Mesendoderm (in vitro differentiated cells): ENCODE results near the gene EIF2AK2.
A peak's percentile ranks its signal among the peaks of the same experiment; 100 is the strongest.

ENCODE experiments used
- DNase-seq: peaks from one replicate; pipeline ENCODE4 v3.0.0; 2013
- H2AK5ac ChIP-seq: 2 replicates; pipeline ENCODE4 v1.6.1; 2013; ENCODE audit warnings: low read length, inconsistent platforms
- H2BK120ac ChIP-seq: 2 replicates; pipeline ENCODE4 v1.6.1; 2013; ENCODE audit warnings: low read depth, mild to moderate bottlenecking, low read length, moderate library complexity, mixed read lengths
- H2BK15ac ChIP-seq: replicated peaks from 2 replicates; pipeline ENCODE4 v1.6.1; 2013; ENCODE audit warnings: low read depth, mild to moderate bottlenecking, moderate library complexity
- H2BK5ac ChIP-seq: 2 replicates; pipeline ENCODE4 v1.6.1; 2013; ENCODE audit warnings: low read length, inconsistent platforms
- H3K18ac ChIP-seq: 2 replicates; pipeline ENCODE4 v1.6.1; 2013; ENCODE audit warnings: mild to moderate bottlenecking, low read length, mixed read lengths
- H3K23ac ChIP-seq: one replicate; pipeline ENCODE4 v1.6.1; 2013; ENCODE audit warnings: low read length
- H3K27ac ChIP-seq: 2 replicates; pipeline ENCODE4 v1.5.1; 2013; ENCODE audit warnings: low read depth, mild to moderate bottlenecking, inconsistent platforms, low read length, moderate library complexity
- H3K27me3 ChIP-seq: 2 replicates; pipeline ENCODE4 v1.6.1; 2013; ENCODE audit warnings: low read length, control low read depth, mild to moderate bottlenecking, inconsistent platforms; ENCODE audit not compliant: insufficient read depth, poor library complexity
- H3K36me3 ChIP-seq: 2 replicates; pipeline ENCODE4 v1.6.1; 2013; ENCODE audit warnings: low read length, inconsistent platforms; ENCODE audit not compliant: control insufficient read depth, insufficient read depth
- H3K4ac ChIP-seq: one replicate; pipeline ENCODE4 v1.6.1; 2013; ENCODE audit warnings: low read depth, mild to moderate bottlenecking, low read length, moderate library complexity
- H3K4me1 ChIP-seq: 2 replicates; pipeline ENCODE4 v1.6.1; 2013; ENCODE audit warnings: low read depth, low read length, inconsistent platforms; ENCODE audit not compliant: control insufficient read depth
- H3K4me2 ChIP-seq: 2 replicates; pipeline ENCODE4 v1.6.1; 2013; ENCODE audit warnings: low read length
- H3K4me3 ChIP-seq: 2 replicates; pipeline ENCODE4 v1.5.1; 2013; ENCODE audit warnings: mild to moderate bottlenecking, low read length
- H3K56ac ChIP-seq: one replicate; pipeline ENCODE4 v1.6.1; 2013; ENCODE audit warnings: low read length
- H3K79me1 ChIP-seq: 2 replicates; pipeline ENCODE4 v1.6.1; 2013; ENCODE audit warnings: low read length, inconsistent platforms
- H3K79me2 ChIP-seq: 2 replicates; pipeline ENCODE4 v1.6.1; 2013; ENCODE audit warnings: mild to moderate bottlenecking, low read length; ENCODE audit not compliant: control insufficient read depth, insufficient read depth
- H3K9ac ChIP-seq: 2 replicates; pipeline ENCODE4 v1.6.1; 2013; ENCODE audit warnings: low read length, inconsistent platforms
- H4K5ac ChIP-seq: one replicate; pipeline ENCODE4 v1.6.1; 2013; ENCODE audit warnings: low read length
- H4K8ac ChIP-seq: one replicate; pipeline ENCODE4 v1.6.1; 2013; ENCODE audit warnings: low read depth, mild to moderate bottlenecking, control low read depth, low read length, moderate library complexity
- WGBS: extraction: QIAGEN DNeasy Blood & Tissue Kit; methylation state at CpG from one replicate; pipeline ENCODE4 v1.1.7; 2013; ENCODE audit warnings: low lambda C conversion rate, missing lambda C conversion rate; ENCODE audit not compliant: insufficient coverage; ENCODE audit errors: extremely low coverage; 5-methylcytosine and 5-hydroxymethylcytosine counted together

The EIF2AK2 gene

DNA sequence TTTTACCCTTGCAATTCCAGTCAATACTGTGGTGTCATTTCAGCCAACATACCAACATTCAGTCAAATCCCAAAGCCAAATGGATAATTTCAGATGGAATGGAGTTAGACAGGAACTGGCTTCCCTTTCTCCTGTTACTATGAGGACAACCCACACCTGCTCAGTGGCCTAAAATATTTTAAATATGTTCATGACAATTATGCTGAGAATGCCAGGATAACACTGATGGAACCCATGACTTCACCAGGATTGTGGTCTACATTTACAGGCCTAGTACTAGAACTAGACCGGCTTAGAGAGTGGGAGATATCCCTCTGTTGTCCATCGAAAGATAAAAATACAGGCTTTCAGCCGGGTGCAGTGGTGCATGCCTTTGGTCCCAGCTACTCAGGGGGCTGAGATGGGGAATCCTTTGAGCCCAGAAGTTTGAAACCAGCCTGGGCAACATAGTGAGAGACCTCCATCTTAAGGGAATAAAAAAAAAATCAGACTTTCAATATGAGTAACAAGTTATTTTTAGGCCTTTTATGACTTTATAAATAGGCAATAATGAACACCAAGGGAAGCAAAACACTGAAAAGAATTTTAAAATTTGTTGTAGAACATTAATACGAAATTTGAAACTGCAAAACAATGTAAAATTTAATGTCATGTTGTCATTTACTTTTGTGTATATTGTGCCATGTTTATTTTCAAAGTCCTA lies 58.2 kb downstream of the EIF2AK2 start:
- Histone ChIP-seq H2BK15ac (no peak overlapping the region), H3K27ac (no peak overlapping the region), H3K56ac (no peak overlapping the region), H2BK5ac (no peak overlapping the region), H4K5ac (no peak overlapping the region), H4K8ac (no peak overlapping the region), H2AK5ac (no peak overlapping the region), H3K4me1 (no peaks in the 10 kb centered on the region), H3K79me2 (no peaks in the 10 kb centered on the region), H3K9ac (no peak overlapping the region), H3K79me1 (no peaks in the 10 kb centered on the region), H2BK120ac (no peak overlapping the region), H3K27me3 (no peaks in the 10 kb centered on the region), H3K4ac (no peak overlapping the region), H3K18ac (no peak overlapping the region), H3K4me2 (no peak overlapping the region), H3K4me3 (no peak overlapping the region), H3K36me3 (no peaks in the 10 kb centered on the region), H3K23ac (no peak overlapping the region)
- DNase-seq = no peak
- no CpG with 5 or more reads among the region's 4 CpGs for WGBS

DNA sequence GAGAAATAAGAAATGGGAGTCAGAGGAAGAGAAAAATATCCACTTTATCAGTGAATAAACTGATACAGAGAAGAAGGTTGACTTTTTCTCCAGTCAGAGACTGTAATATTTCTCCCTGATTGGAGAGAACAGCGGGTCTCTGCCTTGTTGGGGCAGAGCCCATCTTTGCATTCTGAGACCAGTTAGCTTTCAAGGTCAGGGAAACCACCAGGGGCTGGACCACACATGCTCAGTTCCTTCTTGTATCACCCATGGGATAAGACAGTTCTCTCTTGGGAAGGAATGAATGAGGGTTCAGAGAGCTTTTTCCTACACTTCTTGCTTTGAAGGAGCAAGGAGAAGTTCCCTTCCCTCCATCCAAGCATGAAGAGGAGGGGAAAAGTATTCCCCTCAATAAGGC lies 60.2 kb downstream of the EIF2AK2 start:
- Histone ChIP-seq H3K27ac (no peak overlapping the region), H2AK5ac (no peak overlapping the region), H3K36me3 (no peaks in the 10 kb centered on the region), H3K4ac (no peak overlapping the region), H3K79me2 (no peaks in the 10 kb centered on the region), H3K56ac (no peak overlapping the region), H2BK120ac (no peak overlapping the region), H3K4me1 (no peaks in the 10 kb centered on the region), H3K27me3 (no peaks in the 10 kb centered on the region), H2BK5ac (no peak overlapping the region), H3K23ac (no peak overlapping the region), H3K18ac (no peak overlapping the region), H3K79me1 (no peaks in the 10 kb centered on the region), H3K4me2 (no peak overlapping the region), H3K9ac (no peak overlapping the region), H4K8ac (no peak overlapping the region), H3K4me3 (no peak overlapping the region), H4K5ac (no peak overlapping the region), H2BK15ac (no peak overlapping the region)
- no peak for DNase-seq
- WGBS = no CpG with 5 or more reads among the region's 1 CpG

DNA sequence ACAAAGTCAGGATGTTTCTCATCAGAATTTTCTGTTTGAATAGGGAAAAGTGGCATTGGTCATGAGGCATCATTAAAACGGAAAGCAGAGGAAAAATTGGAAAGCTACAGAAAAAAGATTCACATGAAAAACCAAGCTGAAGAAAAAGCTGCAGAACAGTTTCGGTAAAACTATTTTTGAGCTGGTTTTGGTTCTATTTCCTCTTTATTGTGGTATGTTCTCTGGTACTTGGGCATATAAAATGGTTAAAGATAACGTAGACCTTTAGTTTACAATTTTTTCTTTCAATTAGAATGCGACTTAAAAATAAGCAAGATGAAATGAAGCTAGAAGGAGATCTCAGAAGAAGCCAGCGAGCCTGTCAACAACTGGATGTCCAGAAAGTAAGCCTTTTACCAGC lies 64.9 kb downstream of the EIF2AK2 start:
- Histone ChIP-seq H4K8ac (no peak overlapping the region), H3K36me3 (no peaks in the 10 kb centered on the region), H3K79me1 (no peaks in the 10 kb centered on the region), H2BK15ac (no peak overlapping the region), H3K4me2 (no peak overlapping the region), H3K4me3 (no peak overlapping the region), H3K18ac (no peak overlapping the region), H3K4ac (no peak overlapping the region), H3K79me2 (no peaks in the 10 kb centered on the region), H3K4me1 (no peaks in the 10 kb centered on the region), H4K5ac (no peak overlapping the region), H3K56ac (no peak overlapping the region), H3K27me3 (no peaks in the 10 kb centered on the region), H3K9ac (no peak overlapping the region), H2BK5ac (no peak overlapping the region), H3K23ac (no peak overlapping the region), H3K27ac (no peak overlapping the region), H2BK120ac (no peak overlapping the region), H2AK5ac (no peak overlapping the region)
- WGBS = no CpG with 5 or more reads among the region's 5 CpGs
- DNase-seq = no peak

DNA sequence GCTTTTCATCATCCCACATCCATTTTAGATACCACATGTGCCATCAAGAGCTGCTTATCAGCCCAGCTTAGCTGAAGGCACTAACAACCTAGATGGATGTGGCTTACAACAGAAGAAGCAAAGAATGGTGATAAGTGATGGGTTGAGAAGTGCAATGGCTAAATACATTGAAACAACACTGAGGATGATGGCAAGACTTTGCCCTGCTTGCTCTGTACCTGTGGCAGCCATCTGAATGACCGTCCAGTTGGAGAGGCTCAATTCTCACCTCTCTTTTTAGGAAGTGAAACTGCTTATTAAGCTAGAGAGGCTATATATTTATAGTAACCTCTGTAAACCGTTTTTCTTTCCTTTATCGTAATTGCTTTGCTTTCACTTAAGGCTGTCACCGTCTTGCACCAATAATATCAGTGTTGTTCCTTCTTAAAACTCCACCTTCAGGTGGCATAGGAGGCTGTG lies 66.7 kb downstream of the EIF2AK2 start:
- H2BK15ac ChIP-seq = no peak overlapping the region
- no peak overlapping the region for H3K18ac ChIP-seq
- no peak overlapping the region for H4K5ac ChIP-seq
- no peaks in the 10 kb centered on the region for H3K27me3 ChIP-seq
- no peak overlapping the region for H3K9ac ChIP-seq
- no peak overlapping the region for H3K4me2 ChIP-seq
- H3K4me1 ChIP-seq = no peaks in the 10 kb centered on the region
- H3K79me1 ChIP-seq = no peaks in the 10 kb centered on the region
- no peak overlapping the region for H2AK5ac ChIP-seq
- no CpG with 5 or more reads among the region's 4 CpGs for WGBS
- H3K23ac ChIP-seq = no peak overlapping the region
- H3K4ac ChIP-seq = no peak overlapping the region
- no peak overlapping the region for H4K8ac ChIP-seq
- H2BK120ac ChIP-seq = no peak overlapping the region
- no peak overlapping the region for H3K56ac ChIP-seq
- DNase-seq = no peak
- H3K79me2 ChIP-seq = no peaks in the 10 kb centered on the region
- H3K27ac ChIP-seq = no peak overlapping the region
- H3K4me3 ChIP-seq = no peak overlapping the region
- no peak overlapping the region for H2BK5ac ChIP-seq
- H3K36me3 ChIP-seq = no peaks in the 10 kb centered on the region

DNA sequence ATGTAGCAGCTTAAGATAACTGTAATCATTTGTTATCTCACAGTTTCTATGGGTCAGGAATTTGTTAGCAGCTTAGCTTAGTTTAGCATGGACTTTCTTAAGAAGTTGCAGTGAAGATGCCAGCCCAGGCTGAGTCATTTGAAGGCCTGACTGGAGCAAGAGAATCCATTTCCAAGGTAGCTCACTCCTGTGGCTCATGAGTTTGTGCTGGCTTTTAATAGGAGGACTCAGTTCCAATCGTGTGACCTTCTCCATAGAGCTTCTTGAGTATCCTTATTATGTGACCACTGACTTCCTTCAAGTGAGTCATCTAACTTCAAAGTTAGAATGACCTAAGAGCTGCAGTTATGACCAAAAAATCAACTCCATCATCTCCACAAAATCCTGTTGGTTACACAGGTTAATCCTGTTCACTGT lies 71.0 kb downstream of the EIF2AK2 start:
- Histone ChIP-seq H2AK5ac (no peak overlapping the region), H3K4me1 (no peaks in the 10 kb centered on the region), H4K5ac (no peak overlapping the region), H3K4me3 (no peak overlapping the region), H3K4ac (no peak overlapping the region), H3K36me3 (no peaks in the 10 kb centered on the region), H3K9ac (no peak overlapping the region), H3K79me2 (no peaks in the 10 kb centered on the region), H3K23ac (no peak overlapping the region), H2BK120ac (no peak overlapping the region), H2BK15ac (no peak overlapping the region), H4K8ac (no peak overlapping the region), H3K27me3 (no peaks in the 10 kb centered on the region), H3K18ac (no peak overlapping the region), H3K27ac (no peak overlapping the region), H2BK5ac (peak overlapping the region; percentile 16), H3K79me1 (no peaks in the 10 kb centered on the region), H3K56ac (peak overlapping the region; percentile 9), H3K4me2 (no peak overlapping the region)
- peak; percentile 92 for DNase-seq
- WGBS = no CpG with 5 or more reads among the region's 1 CpG

DNA sequence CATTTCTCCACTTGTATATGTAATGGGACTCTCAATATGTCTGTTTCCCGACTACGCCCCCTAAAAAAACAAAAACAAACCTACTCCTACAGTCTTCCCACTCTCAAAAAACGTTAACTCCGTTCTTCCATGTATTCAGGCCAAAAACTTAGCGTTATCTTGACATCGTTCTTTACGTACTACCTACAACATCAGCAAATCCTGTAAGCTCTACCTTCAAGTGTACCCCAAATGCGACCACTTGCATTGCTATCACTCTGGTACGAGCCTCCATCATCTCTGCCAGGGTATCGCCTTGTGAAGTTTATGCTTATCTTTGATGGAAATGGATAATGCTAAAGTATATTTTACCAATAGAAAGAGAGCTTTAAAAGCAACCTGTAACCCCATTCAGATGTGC lies 72.0 kb downstream of the EIF2AK2 start:
- H3K27ac ChIP-seq = no peak overlapping the region
- no CpG with 5 or more reads among the region's 10 CpGs for WGBS
- no peaks in the 10 kb centered on the region for H3K79me1 ChIP-seq

More for the DNA sequence above, 72.0 kb downstream of the EIF2AK2 start:
- H4K8ac ChIP-seq = no peak overlapping the region
- DNase-seq = peak; percentile 28
- no peak overlapping the region for H2BK120ac ChIP-seq
- H3K79me2 ChIP-seq = no peaks in the 10 kb centered on the region
- peak overlapping the region; percentile 88 for H3K4me3 ChIP-seq
- no peaks in the 10 kb centered on the region for H3K27me3 ChIP-seq
- no peak overlapping the region for H3K18ac ChIP-seq
- peak overlapping the region; percentile 48 for H2BK5ac ChIP-seq
- H3K36me3 ChIP-seq = no peaks in the 10 kb centered on the region
- H4K5ac ChIP-seq = no peak overlapping the region
- peak overlapping the region; percentile 8 for H2AK5ac ChIP-seq
- H3K9ac ChIP-seq = peak overlapping the region; percentile 82
- H3K4me2 ChIP-seq = peak overlapping the region; percentile 96
- H3K4me1 ChIP-seq = no peaks in the 10 kb centered on the region
- no peak overlapping the region for H3K4ac ChIP-seq
- H3K56ac ChIP-seq = peak overlapping the region; percentile 92
- no peak overlapping the region for H3K23ac ChIP-seq
- H2BK15ac ChIP-seq = no peak overlapping the region
